Activated CD4-positive, alpha-beta memory T cell treated with anti-CD3 and anti-CD28 coated beads, Interleukin-2, amount 10 ng/mL, durations not matched to agents 7 days and 5 days (primary cell): ENCODE data around the gene HIVEP2. TPM values are rescaled to one million over a fixed set of nuclear protein-coding genes. Genes with fewer than 3 reads are reported as not detected.
A peak's percentile ranks its signal among the peaks of the same experiment; 100 is the strongest.

ENCODE experiments used
- CTCF ChIA-PET: fragments of 350-600 bp; sonication (Branson Sonifier 250); formaldehyde crosslinking; loops from one replicate; lab custom pipeline; 2021; ENCODE audit warnings: antibody characterized with exemption, inconsistent platforms; lab: Charles Lee
- POLR2A ChIA-PET: fragments of 350-600 bp; sonication (Branson Sonifier 250); formaldehyde crosslinking; loops from one replicate; lab custom pipeline; 2021; ENCODE audit warnings: antibody characterized with exemption; lab: Charles Lee
- DNase-seq: peaks from one replicate; pipeline ENCODE4 v3.0.0-alpha.2; 2020
- H3K27ac Mint-ChIP-seq: one replicate; pipeline ENCODE4 v1.8.0; 2021; ENCODE audit warnings: mild to moderate bottlenecking, mixed read lengths
- H3K27me3 Mint-ChIP-seq: one replicate; pipeline ENCODE4 v1.8.0; 2021; ENCODE audit warnings: mixed read lengths
- H3K36me3 Mint-ChIP-seq: one replicate; pipeline ENCODE4 v1.8.0; 2021; ENCODE audit warnings: low read depth, mixed read lengths
- H3K4me1 Mint-ChIP-seq: one replicate; pipeline ENCODE4 v1.8.0; 2021; ENCODE audit warnings: mixed read lengths
- H3K4me3 Mint-ChIP-seq: one replicate; pipeline ENCODE4 v1.8.0; 2021; ENCODE audit warnings: mild to moderate bottlenecking, mixed read lengths
- H3K9me3 Mint-ChIP-seq: one replicate; pipeline ENCODE4 v1.8.0; 2021; ENCODE audit warnings: mixed read lengths
- total RNA-seq, 2 experiments: library from RNA; stranded (reverse); gene quantifications; one replicate each; pipeline ENCODE4 v1.2.3, GENCODE V29; 2021

Gene HIVEP2
- total RNA-seq, 2 experiments from 2014 or later = 30.5 to 32.8 TPM

- Mint-ChIP-seq H3K4me1 (peaks cover 3% of the 10 kb centered on the region), H3K9me3 (no peaks in the 10 kb centered on the region), H3K27ac (no peak overlapping the region), H3K4me3 (no peak overlapping the region), H3K27me3 (no peaks in the 10 kb centered on the region), H3K36me3 (no peaks in the 10 kb centered on the region)
- CTCF ChIA-PET = no interaction called here
- POLR2A ChIA-PET = no interaction called here
- DNase-seq = no peak
These were observed 8.6 kb upstream of the HIVEP2 start for GRCh38 chr6:142953373-142954273.

DNA sequence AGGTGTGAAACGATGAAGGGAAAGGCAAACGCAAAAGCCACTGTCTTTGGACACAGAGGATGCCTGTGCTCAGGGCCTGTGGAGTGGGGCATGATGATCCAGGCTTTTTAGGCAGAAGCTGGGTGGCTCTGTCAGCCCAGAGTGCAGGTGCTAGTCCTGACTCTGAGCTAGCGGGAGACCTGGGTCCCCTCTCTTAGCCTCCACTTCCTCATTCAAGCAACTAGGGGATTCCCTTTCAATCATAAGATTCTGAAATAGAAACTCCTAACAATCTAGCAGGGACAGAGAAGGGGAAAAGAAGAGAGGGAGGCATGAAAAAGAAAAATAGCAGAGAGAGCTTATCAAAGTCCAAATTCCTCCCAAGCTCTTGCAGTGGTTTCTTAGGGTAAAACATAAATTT is 7.6 kb upstream of the HIVEP2 start:
- no peaks in the 10 kb centered on the region for H3K9me3 Mint-ChIP-seq
- H3K4me1 Mint-ChIP-seq = peaks cover 10% of the 10 kb centered on the region
- ChIA-PET POLR2A (no interaction called here), CTCF (interaction anchor here (1.4 kb wide), 1 partner anchor 9 kb away, joined by 4 read pairs; no protein-coding TSS in a partner anchor)
- no peak overlapping the region for H3K4me3 Mint-ChIP-seq
- H3K27me3 Mint-ChIP-seq = no peaks in the 10 kb centered on the region
- no peaks in the 10 kb centered on the region for H3K36me3 Mint-ChIP-seq
- no peak overlapping the region for H3K27ac Mint-ChIP-seq
- DNase-seq = no peak

- no peak for DNase-seq
- ChIA-PET POLR2A (interaction anchor here (0.7 kb wide), 1 partner anchor 113 kb away, joined by 3 read pairs; no protein-coding TSS in a partner anchor), CTCF (no interaction called here)
- no peaks in the 10 kb centered on the region for H3K9me3 Mint-ChIP-seq
- no peaks in the 10 kb centered on the region for H3K27me3 Mint-ChIP-seq
- H3K36me3 Mint-ChIP-seq = no peaks in the 10 kb centered on the region
- peaks cover 10% of the 10 kb centered on the region for H3K4me1 Mint-ChIP-seq
- H3K4me3 Mint-ChIP-seq = no peak overlapping the region
- no peak overlapping the region for H3K27ac Mint-ChIP-seq
These were observed 5.3 kb upstream of the HIVEP2 start for GRCh38 chr6:142950291-142950690.

GRCh38 chr6:142947714-142948480 is 2.9 kb upstream of the HIVEP2 start:
- H3K27ac Mint-ChIP-seq = peak overlapping the region; percentile 89
- DNase-seq = peak; percentile 45
- no peaks in the 10 kb centered on the region for H3K9me3 Mint-ChIP-seq
- peaks cover 3% of the 10 kb centered on the region for H3K36me3 Mint-ChIP-seq
- no peaks in the 10 kb centered on the region for H3K27me3 Mint-ChIP-seq
- H3K4me3 Mint-ChIP-seq = peak overlapping the region; percentile 81
- ChIA-PET POLR2A (interaction anchor here (0.8 to 6.9 kb wide), 8 partner anchors 9 to 128 kb away, joined by 3 to 142 read pairs (median 12); partner anchors contain the start of gene AIG1), CTCF (no interaction called here)
- peaks cover 20% of the 10 kb centered on the region for H3K4me1 Mint-ChIP-seq

DNA sequence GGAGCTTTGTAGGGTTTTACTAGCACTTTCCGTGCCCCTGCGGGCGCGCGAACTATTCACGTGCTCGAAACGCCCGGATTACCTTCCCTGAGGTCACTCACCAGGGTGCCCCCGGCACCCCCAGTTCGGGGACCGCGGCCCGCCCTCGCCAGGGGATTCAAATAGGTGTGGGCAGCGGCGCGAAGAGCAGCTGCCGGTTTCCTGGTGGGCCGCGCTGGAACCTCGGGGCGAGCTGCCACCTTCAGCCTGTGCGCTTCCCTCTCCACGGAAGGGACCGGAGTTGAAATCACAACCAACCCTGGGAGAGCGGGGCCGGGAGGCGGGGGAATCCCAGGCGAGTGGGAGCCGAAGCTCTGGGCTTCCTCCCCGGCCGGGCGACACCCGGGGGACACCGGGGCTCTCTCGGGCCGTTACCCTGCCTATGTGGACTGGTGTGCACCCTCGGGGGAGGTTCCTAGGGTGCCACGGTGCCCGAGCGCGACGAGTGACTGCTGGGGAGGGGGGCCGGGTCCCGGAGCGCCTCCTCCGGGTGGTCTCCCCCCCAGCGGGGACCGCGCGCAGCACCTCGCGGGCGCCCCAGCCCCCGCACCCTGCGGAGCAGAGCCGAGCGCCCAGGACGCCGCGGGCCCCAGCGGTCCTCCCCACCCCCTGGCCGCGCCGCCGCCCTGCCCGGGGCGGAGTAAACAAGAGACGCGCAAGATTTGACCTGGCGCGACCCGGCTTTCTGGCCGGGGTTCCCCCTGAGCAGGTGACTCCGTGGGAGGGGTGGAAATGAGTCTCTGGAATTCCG is 2.1 kb upstream of the HIVEP2 start:
- no peaks in the 10 kb centered on the region for H3K27me3 Mint-ChIP-seq
- peak overlapping the region; percentile 99 for H3K4me3 Mint-ChIP-seq
- H3K27ac Mint-ChIP-seq = peak overlapping the region; percentile 89
- peaks cover 28% of the 10 kb centered on the region for H3K4me1 Mint-ChIP-seq
- CTCF ChIA-PET = interaction anchor here (0.7 to 1.4 kb wide), 8 partner anchors 12 to 473 kb away, joined by 3 to 5 read pairs (median 4); no protein-coding TSS in a partner anchor
- POLR2A ChIA-PET = interaction anchor here (0.7 to 6.9 kb wide), 24 partner anchors 10 to 503 kb away, joined by 3 to 142 read pairs (median 5); partner anchors contain the start of genes ADAT2, AIG1 and PEX3
- DNase-seq = peak; percentile 72
- H3K36me3 Mint-ChIP-seq = peaks cover 3% of the 10 kb centered on the region
- no peaks in the 10 kb centered on the region for H3K9me3 Mint-ChIP-seq

DNA sequence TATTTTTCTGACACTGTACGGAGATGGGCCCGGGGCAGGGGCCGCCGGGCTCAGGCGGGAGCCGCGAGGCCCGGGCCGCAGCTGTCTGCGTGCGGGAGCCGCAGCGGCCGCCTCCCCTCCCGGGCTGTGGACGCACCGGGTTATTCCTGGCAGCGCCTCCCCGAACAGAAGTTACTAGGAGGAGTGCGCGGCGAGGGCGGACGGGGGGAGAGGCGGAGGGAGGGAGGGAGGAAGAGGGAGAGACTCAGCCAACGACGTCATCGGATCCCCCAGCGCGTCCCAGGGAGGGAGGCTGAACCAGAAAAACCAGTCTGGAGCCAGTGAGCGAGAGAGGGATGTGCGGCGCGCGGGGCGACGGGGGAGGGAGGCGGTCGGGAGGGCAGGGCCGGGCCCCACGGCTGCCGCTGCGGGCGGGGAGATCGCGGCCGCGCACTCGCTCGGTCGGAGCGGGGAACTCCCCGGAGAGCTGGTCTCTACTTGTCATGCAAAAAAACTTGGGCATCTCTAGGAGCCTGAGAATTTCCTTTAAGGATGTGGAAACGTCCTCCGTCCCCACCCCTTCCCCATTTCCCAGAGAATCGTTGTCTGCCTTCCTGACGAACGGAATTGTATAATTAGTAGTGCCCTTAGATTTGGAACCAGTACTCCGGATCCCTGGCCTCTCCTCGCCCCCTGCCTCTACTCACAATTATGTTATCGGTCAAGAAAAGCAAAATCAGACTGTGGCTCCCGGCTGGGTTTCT is 1.4 kb upstream of the HIVEP2 start:
- Mint-ChIP-seq H3K4me1 (peaks cover 36% of the 10 kb centered on the region), H3K36me3 (peaks cover 3% of the 10 kb centered on the region), H3K27ac (peak overlapping the region; percentile 89), H3K27me3 (no peaks in the 10 kb centered on the region), H3K4me3 (peak overlapping the region; percentile 99), H3K9me3 (no peaks in the 10 kb centered on the region)
- DNase-seq = peak; percentile 87
- POLR2A ChIA-PET = interaction anchor here (0.7 to 6.9 kb wide), 31 partner anchors 11 to 592 kb away, joined by 3 to 142 read pairs (median 4); partner anchors contain the start of genes ADAT2, AIG1 and PEX3
- CTCF ChIA-PET = interaction anchor here (0.7 to 1.4 kb wide), 9 partner anchors 11 to 472 kb away, joined by 3 to 5 read pairs (median 4); no protein-coding TSS in a partner anchor

- H3K9me3 Mint-ChIP-seq = no peaks in the 10 kb centered on the region
- ChIA-PET POLR2A (interaction anchor here (0.6 to 6.9 kb wide), 22 partner anchors 14 to 897 kb away, joined by 3 to 142 read pairs (median 8); partner anchors contain the start of genes ADAT2, LTV1 and PEX3), CTCF (interaction anchor here (0.8 to 1.4 kb wide), 4 partner anchors 11 to 471 kb away, joined by 3 to 5 read pairs (median 4); no protein-coding TSS in a partner anchor)
- peak overlapping the region; percentile 99 for H3K4me3 Mint-ChIP-seq
- H3K36me3 Mint-ChIP-seq = peaks cover 3% of the 10 kb centered on the region
- peak overlapping the region; percentile 91 for H3K27ac Mint-ChIP-seq
- H3K4me1 Mint-ChIP-seq = peaks cover 42% of the 10 kb centered on the region
- peak; percentile 56 for DNase-seq
- H3K27me3 Mint-ChIP-seq = no peaks in the 10 kb centered on the region
These were observed 637 bp upstream of the HIVEP2 start for GRCh38 chr6:142945446-142946180.

GRCh38 chr6:142944124-142945048 is 590 bp downstream of the HIVEP2 start:
- Mint-ChIP-seq H3K27ac (peak overlapping the region; percentile 98), H3K9me3 (no peaks in the 10 kb centered on the region), H3K4me3 (peak overlapping the region; percentile 99), H3K4me1 (peaks cover 52% of the 10 kb centered on the region), H3K27me3 (no peaks in the 10 kb centered on the region), H3K36me3 (peaks cover 3% of the 10 kb centered on the region)
- ChIA-PET POLR2A (interaction anchor here (0.8 to 8.2 kb wide), 35 partner anchors 9 to 899 kb away, joined by 3 to 168 read pairs (median 7); partner anchors contain the start of genes ADAT2, LTV1 and PEX3), CTCF (interaction anchor here (1.0 to 1.7 kb wide), 8 partner anchors 8 to 128 kb away, joined by 3 to 9 read pairs (median 4); no protein-coding TSS in a partner anchor)
- peak; percentile 87 for DNase-seq

GRCh38 chr6:142943711-142944123 is 1.3 kb downstream of the HIVEP2 start:
- peaks cover 3% of the 10 kb centered on the region for H3K36me3 Mint-ChIP-seq

More at GRCh38 chr6:142943711-142944123, 1.3 kb downstream of the HIVEP2 start:
- peak overlapping the region; percentile 99 for H3K4me3 Mint-ChIP-seq
- ChIA-PET POLR2A (interaction anchor here (0.6 to 8.2 kb wide), 27 partner anchors 9 to 507 kb away, joined by 3 to 168 read pairs (median 4); partner anchors contain the start of genes ADAT2 and PEX3), CTCF (interaction anchor here (0.8 to 1.7 kb wide), 13 partner anchors 9 to 127 kb away, joined by 3 to 9 read pairs (median 4); no protein-coding TSS in a partner anchor)
- no peaks in the 10 kb centered on the region for H3K27me3 Mint-ChIP-seq
- DNase-seq = peak; percentile 50
- peaks cover 54% of the 10 kb centered on the region for H3K4me1 Mint-ChIP-seq
- H3K9me3 Mint-ChIP-seq = no peaks in the 10 kb centered on the region
- peak overlapping the region; percentile 98 for H3K27ac Mint-ChIP-seq
